OCI-LY3 (cell line): ENCODE results near the gene PCBP1.

Source experiments
- H2AFZ ChIP-seq: fragments of 200-600, 300-600 bp; shearing (Covaris generic); 2 replicates; pipeline ENCODE4 v1.6.0; 2014; ENCODE audit warnings: antibody characterized with exemption, low read depth, low read length
- H3K27ac ChIP-seq: fragments of 200-600, 300-600 bp; sonication (generic); 2 replicates; pipeline ENCODE4 v1.5.1; 2014; ENCODE audit warnings: mild to moderate bottlenecking, low read length, moderate library complexity, mixed read lengths
- H3K27me3 ChIP-seq: fragments of 200-600, 300-600 bp; sonication (generic); 2 replicates; pipeline ENCODE4 v1.6.1; 2014; ENCODE audit warnings: low read depth, low read length, mixed read lengths
- H3K36me3 ChIP-seq: fragments of 200-600, 300-600 bp; sonication (generic); replicated peaks from 2 replicates; pipeline ENCODE3; 2014; ENCODE audit warnings: low read depth, low read length, mixed read lengths
- H3K4me1 ChIP-seq: fragments of 300-600, 200-600 bp; sonication (generic); 2 replicates; pipeline ENCODE4 v1.6.1; 2014; ENCODE audit warnings: low read length, mixed read lengths
- H3K4me2 ChIP-seq: fragments of 200-600, 300-600 bp; sonication (generic); 2 replicates; pipeline ENCODE4 v1.6.1; 2014; ENCODE audit warnings: low read length, mixed read lengths
- H3K4me3 ChIP-seq: fragments of 300-600, 200-600 bp; sonication (generic); 2 replicates; pipeline ENCODE4 v1.5.1; 2014; ENCODE audit warnings: antibody characterized with exemption, mild to moderate bottlenecking, low read length, moderate library complexity
- H3K79me2 ChIP-seq: fragments of 300-600, 200-600 bp; shearing (Covaris generic); 2 replicates; pipeline ENCODE4 v1.6.1; 2014; ENCODE audit warnings: mild to moderate bottlenecking, low read length, mixed read lengths
- H3K9ac ChIP-seq: fragments of 300-600, 200-600 bp; shearing (Covaris generic); 2 replicates; pipeline ENCODE4 v1.6.0; 2014; ENCODE audit warnings: mild to moderate bottlenecking, low read length, moderate library complexity
- H3K9me3 ChIP-seq: fragments of 200-600, 300-600 bp; shearing (Covaris generic); 2 replicates; pipeline ENCODE4 v1.6.1; 2014; ENCODE audit warnings: low read length, mixed read lengths; ENCODE audit not compliant: insufficient read depth
- H4K20me1 ChIP-seq: fragments of 200-600, 300-600 bp; sonication (generic); 2 replicates; pipeline ENCODE4 v1.6.1; 2016; ENCODE audit warnings: low read length, mixed read lengths; ENCODE audit not compliant: insufficient read depth
- CTCF ChIP-seq: fragments of 200-600, 300-600 bp; sonication (generic); IDR thresholded peaks from 2 replicates; pipeline ENCODE4 v1.5.1; 2014; ENCODE audit warnings: antibody characterized with exemption, low read length, low read depth
- EZH2phosphoT487 ChIP-seq: fragments of 200-600 bp; shearing (Covaris generic); IDR thresholded peaks from 2 replicates; pipeline ENCODE4 v1.6.1; 2018; ENCODE audit warnings: antibody characterized with exemption, mixed run types, low read depth

Gene PCBP1

GRCh38 chr2:70086278-70086837 is 919 bp upstream of the PCBP1 start:
- Histone ChIP-seq H4K20me1 (peaks cover 4% of the 10 kb centered on the region; the same call in 1 of the 2 replicates), H3K79me2 (peaks cover 33% of the 10 kb centered on the region), H3K27me3 (no peaks in the 10 kb centered on the region), H3K9me3 (no peaks in the 10 kb centered on the region), H2AFZ (no peak overlapping the region), H3K36me3 (peaks cover 36% of the 10 kb centered on the region), H3K4me1 (peaks cover 45% of the 10 kb centered on the region), H3K4me2 (peak overlapping the region; percentile 97), H3K27ac (peak overlapping the region; percentile 99), H3K9ac (peak overlapping the region; percentile 100), H3K4me3 (peak overlapping the region; percentile 91)
- TF ChIP-seq CTCF: no peak
- TF ChIP-seq EZH2phosphoT487: no peak

- H3K4me1 ChIP-seq: peaks cover 43% of the 10 kb centered on the region
- H3K4me2 ChIP-seq: peak overlapping the region; percentile 83
- H3K36me3 ChIP-seq: peaks cover 34% of the 10 kb centered on the region
- H3K9me3 ChIP-seq: no peaks in the 10 kb centered on the region
- no peaks in the 10 kb centered on the region for H3K27me3 ChIP-seq
- H3K9ac ChIP-seq: peak overlapping the region; percentile 99
- H3K79me2 ChIP-seq: peaks cover 33% of the 10 kb centered on the region
- peak overlapping the region; percentile 99 for H3K27ac ChIP-seq
- H3K4me3 ChIP-seq: peak overlapping the region; percentile 91
- TF ChIP-seq EZH2phosphoT487 (no peak), CTCF (no peak)
- no peak overlapping the region for H2AFZ ChIP-seq
- peaks cover 4% of the 10 kb centered on the region; the same call in 1 of the 2 replicates for H4K20me1 ChIP-seq
Observed at GRCh38 chr2:70087702-70088597, 673 bp downstream of the PCBP1 start.

GRCh38 chr2:70088598-70089219 is 1.4 kb downstream of the PCBP1 start:
- Histone ChIP-seq H3K4me1 (peaks cover 35% of the 10 kb centered on the region), H3K4me2 (peak overlapping the region; percentile 83), H3K27me3 (no peaks in the 10 kb centered on the region), H3K9ac (peak overlapping the region; percentile 99), H3K79me2 (peaks cover 33% of the 10 kb centered on the region), H3K9me3 (no peaks in the 10 kb centered on the region), H3K4me3 (peak overlapping the region; percentile 91), H4K20me1 (peaks cover 4% of the 10 kb centered on the region; the same call in 1 of the 2 replicates), H3K36me3 (peaks cover 31% of the 10 kb centered on the region), H2AFZ (no peak overlapping the region), H3K27ac (peak overlapping the region; percentile 99)
- no peak for TF ChIP-seq CTCF
- TF ChIP-seq EZH2phosphoT487: no peak
